ENCODE data around the gene UBAC2. TPM values are rescaled to one million over a fixed set of nuclear protein-coding genes. Genes with fewer than 3 reads are reported as not detected.
A peak's percentile ranks its signal among the peaks of the same experiment; 100 is the strongest.

The UBAC2 gene
- total and polyA plus RNA-seq, 2 of the 4 experiments (the other 2 are of a cell fraction) = 20.8 to 36.3 TPM

DNA sequence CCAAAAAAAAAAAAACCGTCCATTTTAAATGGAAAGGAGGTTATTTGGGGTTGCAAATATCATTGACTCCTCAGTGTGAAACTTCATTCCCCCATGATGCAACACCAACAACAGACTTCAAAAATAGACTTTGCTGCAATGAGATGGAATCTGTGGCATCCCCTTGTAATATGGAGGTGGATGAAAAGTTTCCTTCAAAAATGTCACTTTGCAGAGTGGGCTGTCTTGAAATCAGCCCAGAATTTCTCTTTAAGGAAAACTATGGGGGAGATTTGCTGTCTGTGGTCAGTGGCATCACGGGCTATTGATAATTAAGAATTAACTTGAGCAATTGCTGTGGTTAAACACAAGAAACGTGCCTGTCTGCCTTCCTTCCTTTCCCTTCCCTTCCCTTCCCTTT is 56.1 kb downstream of the UBAC2 start:
- dilution Hi-C loops (cut with HindIII; ENCODE audit: low sequenced_read_pairs, unreplicated experiment) (no loop called here), in situ Hi-C loops (cut with MboI; ENCODE audit: low sequenced_read_pairs) (no loop called here), intact Hi-C loops (cut with micrococcal nuclease) (loop anchor here (5.0 kb wide), 1 partner anchor 54 kb away; the partner anchor contains the start of gene UBAC2)
- H3K4ac ChIP-seq (ENCODE audit: low read depth, low read length) = no peak overlapping the region
- no peaks in the 10 kb centered on the region for H3K27me3 ChIP-seq (ENCODE audit: control insufficient read depth, insufficient read depth, low read length)
- no peak overlapping the region for H2AK5ac ChIP-seq (ENCODE audit: low read depth, low read length)
- H2BK5ac ChIP-seq (ENCODE audit: low read depth, low read length, poor library complexity, severe bottlenecking) = no peak overlapping the region
- no peak overlapping the region; the same call in 1 of the 2 replicates for H3K18ac ChIP-seq (ENCODE audit: low read depth, low read length)
- no peak overlapping the region for H2BK120ac ChIP-seq (ENCODE audit: low read depth, low read length)
- H3K4me2 ChIP-seq (ENCODE audit: low read depth, low read length) = peak overlapping the region; percentile 10; the same call in 1 of the 2 replicates
- peaks cover 9% of the 10 kb centered on the region for H3K36me3 ChIP-seq (ENCODE audit: control insufficient read depth, insufficient read depth, low read length)
- no CpG with 5 or more reads among the region's 3 CpGs for WGBS, 2 experiments (ENCODE audit: extremely low coverage in 2 of 2, insufficient read length in 1 of 2)
- peaks cover 4 to 9% of the 10 kb centered on the region in 2 experiments; a peak in 2 of 4 replicates for H3K79me1 ChIP-seq (ENCODE audit: low read depth in 1 of 2, low read length in 2 of 2)
- no peak overlapping the region for H2AFZ ChIP-seq (replicated peaks; ENCODE audit: low read length, poor library complexity)
- H2BK20ac ChIP-seq (ENCODE audit: low read depth, low read length) = no peak overlapping the region
- H3K56ac ChIP-seq (ENCODE audit: extremely low read depth, insufficient read depth, low read length) = no peak overlapping the region
- no peak overlapping the region for H3K9ac ChIP-seq (ENCODE audit: low read depth, low read length)
- no peak for TF ChIP-seq MAZ (IDR thresholded peaks at IDR 0.05; ENCODE audit: borderline replicate concordance, low read depth, low read length)
- TF ChIP-seq CEBPB (IDR thresholded peaks at IDR 0.05; ENCODE audit: low read depth, low read length) = peak; percentile 84
- H3K4me1 ChIP-seq (ENCODE audit: control insufficient read depth, insufficient read depth, low read length) = peaks cover 4% of the 10 kb centered on the region; the same call in 1 of the 2 replicates
- H3K4me3 ChIP-seq (ENCODE audit: insufficient read depth, low read depth, low read length) = no peak overlapping the region
- H3K9me1 ChIP-seq (ENCODE audit: insufficient read depth, low read length) = peaks cover 3% of the 10 kb centered on the region; the same call in 1 of the 2 replicates
- no TSS peak for BruUV-seq (replicated peaks)
- H4K8ac ChIP-seq (ENCODE audit: low read depth in 2 of 2, low read length in 2 of 2) = peak overlapping the region in 1 of 2 experiments; percentile 48; a peak in 1 of 4 replicates
- DNase-seq (peak; percentile 58), ATAC-seq (ENCODE audit: low read depth) (peak; percentile 24; the same call in 1 of the 2 replicates)
- no peak overlapping the region for H4K91ac ChIP-seq (ENCODE audit: insufficient read depth, low read depth, low read length)
- no peak overlapping the region for H4K5ac ChIP-seq (ENCODE audit: low read depth, low read length)
- H3K27ac ChIP-seq (ENCODE audit: insufficient read depth, low read length) = no peak overlapping the region
- no peaks in the 10 kb centered on the region for H3K9me3 ChIP-seq (ENCODE audit: control insufficient read depth, insufficient read depth, low read length)
- POLR2A ChIA-PET (ENCODE audit: unreplicated experiment) = no interaction called here
- CTCF ChIA-PET = interaction anchor here (1.3 kb wide), 1 partner anchor 9 kb away, joined by 4 read pairs; no protein-coding TSS in a partner anchor
- no peaks in the 10 kb centered on the region for H4K20me1 ChIP-seq (ENCODE audit: insufficient read depth, low read length)
- no peak overlapping the region for H2AK9ac ChIP-seq (replicated peaks; ENCODE audit: low read depth, low read length, poor library complexity)
- peak overlapping the region; percentile 33; the same call in 1 of the 2 replicates for H3K23ac ChIP-seq (ENCODE audit: low read depth, low read length)
- peak overlapping the region; percentile 30; the same call in 1 of the 2 replicates for H3K14ac ChIP-seq (replicated peaks; ENCODE audit: low read depth, low read length)
- no peak overlapping the region for H2BK15ac ChIP-seq (ENCODE audit: low read depth, low read length)

Measured in IMR-90 (cell line).